Stimulated activated naive CD8-positive, alpha-beta T cell treated with anti-CD3 and anti-CD28 coated beads, Interleukin-15, amount 100 ng/mL, for 72 hours (primary cell): ENCODE measurements around the gene CALCOCO2.
"Not testable (repeated sequence)": the region's sequence is repeated elsewhere in the genome, so short reads cannot be mapped to it uniquely, and the experiment has no call there.

ENCODE experiments used
- ATAC-seq: fragments of 150-1000 bp; cut with Tn5 transposase; 2 replicates; pipeline ENCODE4 v1.10.0; 2021; ENCODE audit warnings: mild to moderate bottlenecking, moderate library complexity
- DNase-seq, 2 donors: peaks; one replicate each; pipeline ENCODE4 v3.0.0; 2021 to 2022
- H3K27ac Mint-ChIP-seq, 2 donors: one replicate each; pipeline ENCODE4 v1.8.0; 2022; ENCODE audit warnings: mild to moderate bottlenecking in 2 of 2, mixed read lengths in 2 of 2, moderate library complexity in 2 of 2
- H3K27me3 Mint-ChIP-seq: one replicate; pipeline ENCODE4 v1.8.0; 2022; ENCODE audit warnings: mixed read lengths
- H3K4me1 Mint-ChIP-seq: one replicate; pipeline ENCODE4 v1.8.0; 2022; ENCODE audit warnings: mild to moderate bottlenecking, mixed read lengths
- H3K4me3 Mint-ChIP-seq, 2 donors: one replicate each; pipeline ENCODE4 v1.8.0; 2022; ENCODE audit warnings: mild to moderate bottlenecking in 2 of 2, mixed read lengths in 2 of 2, moderate library complexity in 1 of 2
- H3K9me3 Mint-ChIP-seq, 2 donors: one replicate each; pipeline ENCODE4 v1.8.0; 2022; ENCODE audit warnings: mixed read lengths in 2 of 2

The CALCOCO2 gene, protein sequence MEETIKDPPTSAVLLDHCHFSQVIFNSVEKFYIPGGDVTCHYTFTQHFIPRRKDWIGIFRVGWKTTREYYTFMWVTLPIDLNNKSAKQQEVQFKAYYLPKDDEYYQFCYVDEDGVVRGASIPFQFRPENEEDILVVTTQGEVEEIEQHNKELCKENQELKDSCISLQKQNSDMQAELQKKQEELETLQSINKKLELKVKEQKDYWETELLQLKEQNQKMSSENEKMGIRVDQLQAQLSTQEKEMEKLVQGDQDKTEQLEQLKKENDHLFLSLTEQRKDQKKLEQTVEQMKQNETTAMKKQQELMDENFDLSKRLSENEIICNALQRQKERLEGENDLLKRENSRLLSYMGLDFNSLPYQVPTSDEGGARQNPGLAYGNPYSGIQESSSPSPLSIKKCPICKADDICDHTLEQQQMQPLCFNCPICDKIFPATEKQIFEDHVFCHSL

DNA sequence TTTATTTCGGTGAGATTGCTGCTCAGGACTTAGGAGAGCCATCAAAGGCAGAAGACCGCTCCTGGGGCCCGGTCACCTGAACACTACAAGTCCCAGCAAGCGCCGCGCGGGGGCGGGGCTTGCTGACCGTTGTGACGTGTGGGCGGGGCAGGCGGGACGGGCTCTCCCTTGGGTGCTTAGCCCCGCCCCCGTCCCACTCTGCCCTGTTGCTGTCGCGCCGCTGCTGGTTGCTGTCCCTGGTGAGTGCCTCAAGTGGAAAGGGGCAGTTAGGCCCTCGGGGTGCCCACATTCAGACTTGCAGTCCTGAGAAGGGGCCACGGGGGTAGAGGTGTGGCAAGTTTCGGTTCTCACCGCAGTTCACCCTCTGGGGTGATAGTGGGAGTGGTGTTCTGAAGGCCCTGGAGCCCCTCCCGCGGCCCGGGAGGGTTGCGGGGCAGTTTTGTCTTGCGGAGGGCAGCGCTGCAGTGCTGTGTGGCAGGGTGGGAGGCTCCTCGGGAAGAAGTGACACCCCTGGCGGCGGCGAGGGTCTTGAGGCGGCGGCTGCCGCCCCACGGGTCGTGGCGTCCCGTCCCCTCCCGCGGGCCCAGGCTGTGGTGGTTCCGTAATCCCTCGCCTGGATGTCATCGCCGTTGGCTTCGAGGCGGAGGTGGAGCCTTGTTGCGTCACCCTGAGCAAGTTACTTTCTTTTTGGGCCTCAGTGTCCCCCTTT is at the start of gene CALCOCO2:
TSS of gene CALCOCO2 (plus strand) at position 196 of the 709 bp plus-strand sequence. CDS start 10,673 bp downstream, outside the sequence.
- ATAC-seq (peak; percentile 92), DNase-seq (peak; percentile 85 to 90)
- Mint-ChIP-seq H3K27me3 (peaks cover 6% of the 10 kb centered on the region), H3K9me3 (no peaks in the 10 kb centered on the region), H3K4me3 (peak within 1 kb of the TSS; percentile 97 to 98), H3K27ac (peak within 1 kb of the TSS; percentile 99 to 100), H3K4me1 (peaks cover 62% of the 10 kb centered on the region)

DNA sequence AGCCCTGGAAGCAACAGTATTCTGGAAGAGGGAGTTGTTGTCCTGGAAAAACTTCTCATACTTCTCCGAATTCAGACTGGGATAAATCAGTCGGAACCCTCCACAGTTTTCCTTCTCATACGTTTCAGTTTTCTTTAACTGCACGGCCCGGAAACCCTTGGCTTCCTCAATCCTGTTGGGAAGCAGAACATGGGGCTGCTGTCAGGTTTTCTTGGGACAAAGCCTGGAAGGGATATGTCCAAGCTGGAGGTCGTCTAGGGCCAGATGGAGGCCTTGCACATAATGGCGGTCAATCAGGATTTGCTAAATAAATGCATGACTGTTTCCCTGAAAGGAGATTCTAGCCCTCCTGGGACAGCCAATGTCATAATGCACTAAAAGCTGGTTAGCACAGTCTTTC is 43.0 kb upstream of the CALCOCO2 start:
- H3K27me3 Mint-ChIP-seq: peaks cover 70% of the 10 kb centered on the region

DNA sequence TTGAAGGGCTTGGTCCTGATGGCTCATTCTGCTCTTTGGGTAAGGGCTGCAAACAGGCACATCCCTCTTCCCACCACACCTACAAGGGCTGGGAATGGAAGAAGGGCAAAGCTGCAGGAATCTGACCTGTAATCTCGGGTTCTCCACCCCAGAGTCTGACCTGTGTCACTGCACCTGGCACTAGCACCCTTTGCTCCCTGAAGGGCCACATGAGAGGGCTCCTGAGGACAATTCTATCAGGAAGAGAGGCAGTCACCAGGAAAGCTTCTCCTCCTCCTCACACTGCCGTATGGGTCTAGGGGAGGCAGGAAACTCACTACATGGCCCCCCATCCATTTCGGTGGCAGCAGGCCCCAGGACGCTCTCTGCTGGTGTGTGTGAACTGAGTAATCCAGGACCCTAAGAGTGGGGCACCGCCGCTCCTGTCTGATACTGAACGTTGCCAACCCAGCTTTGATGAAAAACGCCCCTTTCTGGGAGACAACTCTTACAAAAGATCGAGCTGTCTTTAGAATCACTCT is 40.2 kb upstream of the CALCOCO2 start:
- DNase-seq: no peak
- H3K27ac Mint-ChIP-seq: peak overlapping the region in 1 of 2 donors; percentile 50
- H3K9me3 Mint-ChIP-seq: no peaks in the 10 kb centered on the region
- ATAC-seq: peak; percentile 22
- peaks cover 18% of the 10 kb centered on the region for H3K4me1 Mint-ChIP-seq
- H3K27me3 Mint-ChIP-seq: peaks cover 83% of the 10 kb centered on the region
- no peak overlapping the region for H3K4me3 Mint-ChIP-seq

More for the DNA sequence above, 43.0 kb upstream of the CALCOCO2 start:
- Mint-ChIP-seq H3K27ac (no peak overlapping the region), H3K9me3 (no peaks in the 10 kb centered on the region), H3K4me3 (no peak overlapping the region), H3K4me1 (peaks cover 18% of the 10 kb centered on the region)
- no peak for DNase-seq
- ATAC-seq: no peak

DNA sequence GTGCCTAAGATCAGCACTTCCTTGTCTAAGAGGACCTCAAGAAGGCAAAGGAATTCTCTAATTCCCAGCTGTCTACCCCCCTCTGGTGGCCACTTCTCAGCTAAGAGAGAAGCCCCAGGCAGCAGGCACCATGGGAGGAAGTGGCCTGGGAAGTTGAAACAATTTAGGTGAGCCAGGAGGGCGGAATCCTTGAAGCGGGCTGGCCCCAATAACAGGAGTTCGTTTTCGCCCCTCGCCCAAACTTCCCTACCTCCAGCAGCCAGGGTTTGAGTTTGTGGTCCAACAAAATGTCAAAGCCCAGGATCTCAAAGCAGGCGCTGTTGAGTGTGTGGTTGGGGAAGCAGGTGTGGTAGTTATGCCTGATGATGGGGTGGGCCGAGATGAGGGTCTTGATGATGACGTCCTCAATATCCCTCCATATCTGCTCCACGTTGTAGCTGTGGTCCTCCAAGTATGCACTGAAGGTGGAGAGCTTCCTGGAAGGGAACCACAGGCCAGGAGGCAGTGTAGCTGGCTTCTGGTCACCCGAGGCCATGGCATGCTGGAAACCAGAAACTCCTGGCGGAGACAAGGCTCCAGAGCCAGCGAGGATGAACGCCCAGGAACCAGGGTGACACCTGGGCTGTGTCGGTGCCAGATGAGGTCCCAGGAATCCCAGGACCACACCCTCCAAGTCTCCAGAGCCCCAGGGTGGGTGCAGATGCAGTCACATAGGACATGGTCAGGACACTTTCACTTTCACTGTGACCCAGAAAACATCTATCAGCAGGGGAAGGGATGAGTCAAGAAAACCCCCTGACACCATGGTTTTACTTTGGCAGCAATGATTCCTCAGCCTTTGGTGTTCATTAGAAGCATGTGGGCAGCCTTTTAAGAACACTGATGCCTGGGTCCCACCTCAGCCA is 39.5 kb upstream of the CALCOCO2 start:
- H3K27me3 Mint-ChIP-seq: peaks cover 83% of the 10 kb centered on the region
- peaks cover 18% of the 10 kb centered on the region for H3K4me1 Mint-ChIP-seq
- H3K4me3 Mint-ChIP-seq: peak overlapping the region in 1 of 2 donors; percentile 26
- H3K27ac Mint-ChIP-seq: peak overlapping the region in 1 of 2 donors; percentile 50
- DNase-seq: peak; percentile 23 to 46
- ATAC-seq: peak; percentile 92
- no peaks in the 10 kb centered on the region for H3K9me3 Mint-ChIP-seq

DNA sequence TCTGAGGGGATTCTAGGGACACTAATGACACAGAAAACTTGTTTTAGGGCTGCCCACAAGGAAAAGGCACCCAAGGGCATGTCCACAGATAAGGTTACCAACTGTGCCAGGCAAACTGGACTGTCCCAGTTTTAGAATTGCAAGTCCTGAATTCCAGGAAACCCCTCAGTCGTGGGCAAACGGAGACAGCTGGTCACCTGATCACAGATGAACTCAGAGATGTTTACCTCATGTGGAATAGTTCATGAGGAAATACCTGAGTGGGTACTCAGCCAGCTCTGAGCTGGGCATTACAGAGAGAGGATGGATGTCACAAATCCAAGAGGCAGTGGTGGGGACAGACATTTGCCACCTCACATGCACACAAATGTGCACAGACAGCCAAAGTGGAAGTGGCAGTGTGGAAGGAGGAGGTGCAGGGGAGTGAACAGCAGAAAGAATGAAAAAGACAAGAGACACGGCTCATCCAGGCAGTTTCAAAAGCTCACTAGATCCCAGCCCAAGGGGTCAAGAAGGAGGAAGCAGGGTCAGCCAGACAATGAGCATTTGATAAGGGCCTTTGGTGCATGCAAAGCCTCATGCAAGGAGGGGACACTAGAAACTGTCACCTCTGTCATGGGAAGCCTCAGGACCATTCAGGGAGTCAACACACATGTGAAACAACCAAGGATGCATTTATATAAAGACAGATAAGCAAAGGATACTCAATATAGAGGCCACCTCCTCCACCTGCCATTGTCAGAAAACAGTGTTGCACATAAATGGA is 38.6 kb upstream of the CALCOCO2 start:
- H3K27me3 Mint-ChIP-seq: peaks cover 87% of the 10 kb centered on the region
- H3K9me3 Mint-ChIP-seq: no peaks in the 10 kb centered on the region
- peak overlapping the region in 1 of 2 donors; percentile 77 for H3K27ac Mint-ChIP-seq
- H3K4me1 Mint-ChIP-seq: peaks cover 18% of the 10 kb centered on the region
- no peak for DNase-seq
- ATAC-seq: no peak
- peak overlapping the region in 1 of 2 donors; percentile 26 for H3K4me3 Mint-ChIP-seq

DNA sequence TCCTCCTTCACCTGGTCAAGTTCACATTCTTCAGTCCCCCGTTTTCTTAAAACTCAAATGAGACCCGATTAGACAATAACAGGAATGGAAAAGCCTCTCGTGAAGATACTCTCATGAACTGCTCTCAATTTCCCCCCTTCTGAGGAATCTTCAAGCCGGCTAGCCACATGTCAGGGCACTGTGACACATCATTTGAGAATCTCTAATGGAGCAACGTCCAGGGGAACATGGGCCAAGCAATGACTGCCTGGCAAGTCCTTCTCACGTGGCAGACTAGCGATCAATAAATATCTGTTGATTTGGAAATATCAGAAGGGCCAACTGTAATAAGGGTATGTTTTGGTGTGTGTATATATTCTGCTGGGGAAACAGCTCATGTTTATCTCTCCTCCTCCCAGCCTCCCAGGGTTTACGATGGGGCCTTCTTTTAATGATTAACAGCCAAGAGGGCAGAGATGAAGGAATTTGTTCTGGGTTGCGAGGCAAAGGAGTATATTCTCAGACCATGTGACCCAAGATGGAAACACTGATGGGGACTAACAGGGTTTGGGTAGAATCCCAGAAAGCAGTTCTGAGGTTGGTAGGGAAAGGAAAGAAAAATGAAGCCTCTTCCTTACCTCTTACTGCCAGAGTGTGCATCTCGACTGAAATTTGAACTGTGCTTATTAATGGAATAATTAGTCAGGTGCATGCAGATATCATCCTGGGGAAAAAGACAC is 35.2 kb upstream of the CALCOCO2 start:
- H3K4me3 Mint-ChIP-seq: no peak overlapping the region
- H3K4me1 Mint-ChIP-seq: peaks cover 18% of the 10 kb centered on the region
- H3K27ac Mint-ChIP-seq: no peak overlapping the region
- H3K27me3 Mint-ChIP-seq: peaks cover 74% of the 10 kb centered on the region
- ATAC-seq (no peak), DNase-seq (no peak)
- no peaks in the 10 kb centered on the region for H3K9me3 Mint-ChIP-seq

DNA sequence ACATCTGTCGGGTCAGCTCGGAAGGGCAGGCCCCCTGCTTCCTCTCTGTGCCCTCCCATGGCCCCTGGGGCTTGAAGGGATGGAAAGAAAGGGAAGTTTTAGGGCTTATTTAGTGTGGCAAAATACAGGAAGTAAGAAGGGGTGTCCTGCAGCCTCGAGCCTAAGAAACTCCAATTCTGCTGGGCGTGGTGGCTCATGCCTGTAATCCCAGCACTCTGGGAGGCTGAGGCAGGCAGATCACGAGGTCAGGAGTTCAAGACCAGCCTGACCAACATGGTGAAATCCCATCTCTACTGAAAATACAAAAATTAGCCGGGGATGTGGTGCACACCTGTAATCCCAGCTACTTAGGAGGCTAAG is 34.7 kb upstream of the CALCOCO2 start:
- ATAC-seq, H3K27ac Mint-ChIP-seq, H3K4me3 Mint-ChIP-seq, DNase-seq, H3K9me3 Mint-ChIP-seq: not testable (repeated sequence)
- Mint-ChIP-seq H3K27me3 (peaks cover 74% of the 10 kb centered on the region), H3K4me1 (peaks cover 14% of the 10 kb centered on the region)

DNA sequence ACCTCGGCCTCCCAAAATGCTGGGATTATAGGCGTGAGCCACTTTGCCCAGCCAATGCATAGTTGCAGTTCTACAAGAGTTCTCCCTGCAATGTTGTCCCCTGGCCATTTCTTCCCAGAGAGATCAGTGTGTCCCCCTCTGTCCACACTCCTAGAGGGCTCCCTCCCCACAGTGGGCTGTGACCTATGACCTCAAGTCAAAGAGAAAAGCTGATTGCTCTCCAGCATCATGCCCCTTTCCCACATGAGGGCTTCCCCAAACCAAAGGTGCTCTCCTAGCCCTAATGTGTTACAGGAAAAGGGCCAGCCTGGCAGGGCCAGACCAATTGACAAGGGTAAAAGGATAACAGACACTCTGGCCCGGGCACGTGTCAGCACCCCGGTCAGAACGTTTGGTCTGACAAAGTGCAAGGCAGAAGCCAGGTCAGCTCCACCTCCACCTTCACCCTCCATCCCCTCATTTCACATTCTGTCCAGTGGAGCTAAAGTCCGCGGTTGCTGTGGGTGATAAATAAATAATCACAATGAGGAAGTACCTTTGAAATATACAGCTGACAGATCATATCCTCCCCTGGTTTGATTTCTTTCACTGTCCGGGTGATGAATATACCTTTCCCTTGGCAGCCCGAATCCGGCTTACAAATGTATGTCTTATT is 31.6 kb upstream of the CALCOCO2 start:
- peak overlapping the region in 1 of 2 donors; percentile 74 for H3K27ac Mint-ChIP-seq

DNA sequence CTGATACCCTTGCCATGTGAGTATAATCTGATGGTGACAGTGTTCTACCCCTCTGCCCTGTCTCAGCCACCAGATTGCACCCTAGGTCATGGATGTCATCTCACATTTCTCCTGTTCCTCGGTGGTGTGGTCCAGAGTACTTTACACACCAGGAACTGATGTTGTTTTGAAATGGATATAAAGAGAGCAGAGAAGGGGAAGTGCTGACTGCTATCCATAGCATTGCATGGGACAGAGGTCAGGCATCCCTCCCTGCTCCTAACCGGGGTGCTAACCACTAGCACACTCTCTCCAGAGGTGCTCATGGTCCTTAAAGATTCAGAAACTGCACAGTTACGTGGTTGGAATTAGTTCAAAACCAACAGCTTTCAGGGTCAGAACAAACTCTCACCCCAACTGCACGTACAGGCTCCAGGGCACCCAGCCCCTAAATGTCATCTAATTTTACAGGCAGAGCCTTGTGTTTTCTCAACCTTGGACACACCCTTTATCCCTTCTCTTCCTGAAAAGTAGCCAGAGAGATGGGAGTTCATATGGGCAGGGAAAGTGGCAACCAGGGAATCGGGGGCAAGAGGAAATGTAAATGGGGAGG is 30.1 kb upstream of the CALCOCO2 start:
- H3K27me3 Mint-ChIP-seq: peaks cover 59% of the 10 kb centered on the region
- peak overlapping the region in 1 of 2 donors; percentile 48 for H3K27ac Mint-ChIP-seq

More for the DNA sequence above, 31.6 kb upstream of the CALCOCO2 start:
- ATAC-seq: no peak
- no peaks in the 10 kb centered on the region for H3K4me1 Mint-ChIP-seq
- H3K27me3 Mint-ChIP-seq: peaks cover 56% of the 10 kb centered on the region
- H3K9me3 Mint-ChIP-seq: no peaks in the 10 kb centered on the region
- no peak for DNase-seq
- H3K4me3 Mint-ChIP-seq: no peak overlapping the region

DNA sequence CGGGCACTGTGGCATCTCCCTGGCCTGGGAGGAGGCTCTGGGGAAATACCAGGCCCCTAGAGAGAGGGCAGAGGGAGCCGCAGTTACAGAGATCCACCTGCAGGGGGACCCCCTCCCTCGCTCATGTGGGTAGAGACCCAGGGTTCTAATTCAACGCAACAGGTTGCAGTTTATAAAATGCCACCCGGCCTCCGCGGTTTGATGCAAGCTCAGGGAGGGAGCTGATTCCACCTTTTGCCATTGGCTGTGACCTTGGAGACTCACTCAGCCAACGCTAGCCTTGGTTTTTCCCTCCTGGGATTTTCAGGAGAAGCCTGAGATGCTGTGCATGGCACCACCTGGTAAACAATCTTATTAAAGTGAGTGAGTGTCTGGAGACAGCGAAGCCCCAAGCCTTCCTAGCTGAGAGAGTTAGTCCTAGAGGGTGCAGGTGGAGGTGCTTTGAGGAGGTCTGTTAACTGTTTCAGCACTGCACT is 25.9 kb upstream of the CALCOCO2 start:
- ATAC-seq: peak; percentile 91
- H3K4me3 Mint-ChIP-seq: no peak overlapping the region
- peaks cover 30% of the 10 kb centered on the region for H3K27me3 Mint-ChIP-seq
- H3K4me1 Mint-ChIP-seq: peaks cover 4% of the 10 kb centered on the region
- peak; percentile 66 to 67 for DNase-seq
- no peaks in the 10 kb centered on the region for H3K9me3 Mint-ChIP-seq
- no peak overlapping the region for H3K27ac Mint-ChIP-seq

More for the DNA sequence above, 30.1 kb upstream of the CALCOCO2 start:
- DNase-seq: no peak
- ATAC-seq: no peak
- Mint-ChIP-seq H3K9me3 (no peaks in the 10 kb centered on the region), H3K4me1 (peaks cover 4% of the 10 kb centered on the region), H3K4me3 (no peak overlapping the region)

DNA sequence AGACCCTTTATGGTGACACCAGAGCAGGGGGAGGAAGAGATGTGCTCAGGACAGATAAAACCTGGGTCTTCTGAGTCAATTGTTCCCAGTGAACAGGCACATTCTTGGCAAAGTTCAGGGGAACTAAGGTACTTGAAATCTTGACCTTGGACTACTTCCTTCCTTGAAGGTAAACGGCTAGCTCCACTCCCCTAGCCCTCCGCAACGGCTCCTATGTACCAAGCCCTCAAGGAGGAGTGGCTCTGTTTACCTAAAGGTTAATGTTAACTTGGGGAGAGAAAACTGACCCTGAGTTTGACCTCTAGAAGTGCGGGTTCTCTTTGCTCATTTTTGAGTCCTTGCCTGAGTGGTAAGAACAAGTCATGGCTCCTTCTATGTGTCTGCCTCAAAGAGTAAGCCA is 21.7 kb upstream of the CALCOCO2 start:
- Mint-ChIP-seq H3K27ac (no peak overlapping the region), H3K4me1 (peaks cover 4% of the 10 kb centered on the region), H3K9me3 (no peaks in the 10 kb centered on the region), H3K4me3 (no peak overlapping the region), H3K27me3 (peaks cover 21% of the 10 kb centered on the region)
- DNase-seq (no peak), ATAC-seq (no peak)

DNA sequence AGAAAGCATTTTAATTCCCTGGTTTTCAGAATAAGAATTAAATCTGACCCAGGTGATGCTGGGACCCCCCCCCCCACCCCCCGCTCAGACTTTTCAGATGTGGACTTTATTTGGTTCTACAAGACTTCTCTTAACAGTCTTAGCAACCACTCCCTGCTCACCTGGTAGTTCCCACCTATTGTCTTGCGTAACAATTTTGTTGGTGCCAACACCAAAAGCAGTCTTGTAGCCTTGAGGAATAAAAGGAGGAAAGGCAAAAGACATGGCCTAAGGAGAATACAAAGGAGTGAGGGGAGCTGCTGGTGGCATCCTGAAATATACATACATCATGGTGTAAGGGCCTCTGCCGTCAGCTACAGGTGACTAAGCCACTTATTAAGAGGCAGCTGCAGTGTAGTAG is 18.8 kb upstream of the CALCOCO2 start:
- no peak overlapping the region for H3K4me3 Mint-ChIP-seq
- H3K4me1 Mint-ChIP-seq: peaks cover 23% of the 10 kb centered on the region
- no peak overlapping the region for H3K27ac Mint-ChIP-seq
- ATAC-seq (no peak), DNase-seq (no peak)
- H3K9me3 Mint-ChIP-seq: no peaks in the 10 kb centered on the region
- peaks cover 37% of the 10 kb centered on the region for H3K27me3 Mint-ChIP-seq

DNA sequence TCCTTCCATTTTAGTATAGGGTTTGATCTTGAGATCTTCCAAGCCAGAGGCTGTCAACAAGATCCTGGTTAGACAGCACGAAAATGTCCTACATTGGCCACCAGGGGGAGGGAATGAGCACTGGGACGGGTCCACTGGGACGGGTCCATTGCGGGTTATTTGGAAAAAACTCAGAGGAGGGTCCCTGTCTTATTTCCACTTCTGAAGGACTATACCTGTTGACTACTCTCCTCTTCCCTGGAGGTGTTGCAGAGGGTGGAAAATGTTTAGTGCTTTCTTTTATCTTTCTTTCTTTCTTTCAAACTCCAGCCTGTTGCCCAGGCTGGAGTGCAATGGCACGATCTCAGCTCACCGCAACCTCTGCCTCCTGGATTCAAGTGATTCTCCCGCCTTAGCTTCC is 16.3 kb upstream of the CALCOCO2 start:
- peaks cover 62% of the 10 kb centered on the region for H3K27me3 Mint-ChIP-seq
- peak; percentile 44 to 56 for DNase-seq
- H3K4me1 Mint-ChIP-seq: peaks cover 31% of the 10 kb centered on the region
- H3K4me3 Mint-ChIP-seq: no peak overlapping the region
- no peaks in the 10 kb centered on the region for H3K9me3 Mint-ChIP-seq
- ATAC-seq: peak; percentile 66
- no peak overlapping the region for H3K27ac Mint-ChIP-seq
